ENCODE measurements around the gene SF3A1. TPM values are rescaled to one million over a fixed set of nuclear protein-coding genes. Genes with fewer than 3 reads are reported as not detected.

The SF3A1 gene
- total RNA-seq, 1 experiment from 2014 or later, result 167 TPM

GRCh38 chr22:30315962-30316576, 40.6 kb downstream of the SF3A1 start:
- Mint-ChIP-seq H3K9me3 (ENCODE audit: unreplicated experiment) (no peaks in the 10 kb centered on the region), H3K36me3 (ENCODE audit: insufficient read depth, unreplicated experiment) (peaks cover 4% of the 10 kb centered on the region), H3K27me3 (ENCODE audit: insufficient read depth, unreplicated experiment) (no peaks in the 10 kb centered on the region), H3K4me3 (ENCODE audit: unreplicated experiment) (no peak overlapping the region), H3K4me1 (ENCODE audit: insufficient read depth, unreplicated experiment) (peaks cover 38% of the 10 kb centered on the region), H3K27ac (ENCODE audit: low read depth, unreplicated experiment) (no peak overlapping the region)
- CTCF ChIA-PET, result interaction anchor here (0.6 to 1.5 kb wide), 3 partner anchors 47 to 208 kb away, joined by 3 read pairs; no protein-coding TSS in a partner anchor
- TF ChIP-seq CTCF (IDR thresholded peaks at IDR 0.05; ENCODE audit: unreplicated experiment), result no peak
- intact Hi-C loops (cut with micrococcal nuclease), result no loop called here
- POLR2A ChIA-PET, result interaction anchor here (0.6 to 6.4 kb wide), 3 partner anchors 8 to 1032 kb away, joined by 3 to 36 read pairs (median 7); partner anchors contain the start of gene TBC1D10A
- BruUV-seq (replicated peaks), result no TSS peak
- DNase-seq (ENCODE audit: unreplicated experiment), result no peak

- Mint-ChIP-seq H3K27ac (ENCODE audit: low read depth, unreplicated experiment) (no peak overlapping the region), H3K4me3 (ENCODE audit: unreplicated experiment) (no peak overlapping the region), H3K9me3 (ENCODE audit: unreplicated experiment) (no peaks in the 10 kb centered on the region), H3K4me1 (ENCODE audit: insufficient read depth, unreplicated experiment) (peaks cover 48% of the 10 kb centered on the region), H3K27me3 (ENCODE audit: insufficient read depth, unreplicated experiment) (no peaks in the 10 kb centered on the region), H3K36me3 (ENCODE audit: insufficient read depth, unreplicated experiment) (peaks cover 4% of the 10 kb centered on the region)
- BruUV-seq (replicated peaks), result no TSS peak
- DNase-seq (ENCODE audit: unreplicated experiment), result no peak
- CTCF ChIA-PET, result interaction anchor here (0.6 to 0.9 kb wide), 2 partner anchors 16 to 69 kb away, joined by 3 read pairs; no protein-coding TSS in a partner anchor
- intact Hi-C loops (cut with micrococcal nuclease), result no loop called here
- POLR2A ChIA-PET, result interaction anchor here (4.5 to 6.4 kb wide), 2 partner anchors 9 to 13 kb away, joined by 31 to 36 read pairs; partner anchors contain the start of gene TBC1D10A
- no peak for TF ChIP-seq CTCF (IDR thresholded peaks at IDR 0.05; ENCODE audit: unreplicated experiment)
These were observed 41.8 kb downstream of the SF3A1 start for GRCh38 chr22:30314915-30315314.

- Mint-ChIP-seq H3K27ac (ENCODE audit: low read depth, unreplicated experiment) (no peak overlapping the region), H3K9me3 (ENCODE audit: unreplicated experiment) (no peaks in the 10 kb centered on the region), H3K4me1 (ENCODE audit: insufficient read depth, unreplicated experiment) (peaks cover 49% of the 10 kb centered on the region), H3K4me3 (ENCODE audit: unreplicated experiment) (no peak overlapping the region), H3K27me3 (ENCODE audit: insufficient read depth, unreplicated experiment) (no peaks in the 10 kb centered on the region), H3K36me3 (ENCODE audit: insufficient read depth, unreplicated experiment) (peaks cover 4% of the 10 kb centered on the region)
- BruUV-seq (replicated peaks), result no TSS peak
- TF ChIP-seq CTCF (IDR thresholded peaks at IDR 0.05; ENCODE audit: unreplicated experiment), result no peak
- ChIA-PET CTCF (interaction anchor here (0.7 to 4.7 kb wide), 4 partner anchors 26 to 120 kb away, joined by 3 to 26 read pairs (median 3); partner anchors contain the start of genes CASTOR1, CCDC157 and SF3A1), POLR2A (interaction anchor here (4.5 to 6.4 kb wide), 3 partner anchors 10 to 24 kb away, joined by 31 to 47 read pairs (median 36); partner anchors contain the start of genes CASTOR1 and TBC1D10A)
- intact Hi-C loops (cut with micrococcal nuclease), result no loop called here
- DNase-seq (ENCODE audit: unreplicated experiment), result no peak
These were observed 42.9 kb downstream of the SF3A1 start for GRCh38 chr22:30313527-30314363.

GRCh38 chr22:30312053-30312452, 44.6 kb downstream of the SF3A1 start:
- H3K27me3 Mint-ChIP-seq (ENCODE audit: insufficient read depth, unreplicated experiment), result no peaks in the 10 kb centered on the region
- no peaks in the 10 kb centered on the region for H3K36me3 Mint-ChIP-seq (ENCODE audit: insufficient read depth, unreplicated experiment)
- intact Hi-C loops (cut with micrococcal nuclease), result no loop called here
- H3K9me3 Mint-ChIP-seq (ENCODE audit: unreplicated experiment), result no peaks in the 10 kb centered on the region
- peak overlapping the region; percentile 63 for H3K27ac Mint-ChIP-seq (ENCODE audit: low read depth, unreplicated experiment)
- peak; percentile 89 for DNase-seq (ENCODE audit: unreplicated experiment)
- no TSS peak for BruUV-seq (replicated peaks)
- no peak for TF ChIP-seq CTCF (IDR thresholded peaks at IDR 0.05; ENCODE audit: unreplicated experiment)
- H3K4me3 Mint-ChIP-seq (ENCODE audit: unreplicated experiment), result peak overlapping the region; percentile 4
- peaks cover 47% of the 10 kb centered on the region for H3K4me1 Mint-ChIP-seq (ENCODE audit: insufficient read depth, unreplicated experiment)
- ChIA-PET CTCF (interaction anchor here (0.5 to 4.7 kb wide), 4 partner anchors 16 to 916 kb away, joined by 3 to 26 read pairs (median 3); partner anchors contain the start of gene CASTOR1), POLR2A (interaction anchor here (0.6 to 6.4 kb wide), 11 partner anchors 9 to 868 kb away, joined by 3 to 47 read pairs (median 6); partner anchors contain the start of genes CASTOR1, CCDC157, SF3A1 and TBC1D10A)

Data from MCF 10A (cell line).